Natural killer cell (primary cell): ENCODE measurements around the gene EPHB4. TPM values are rescaled to one million over a fixed set of nuclear protein-coding genes. Genes with fewer than 3 reads are reported as not detected.

Experiments
- ATAC-seq, 3 donors: fragments of 150-1000 bp in 2 of 3; fragments of 200-7000 bp in 1 of 3; cut with Tn5 transposase; 1 replicate in 1 of 3; 2 replicates in 2 of 3; pipeline ENCODE4 v1.10.0; 2021; ENCODE audit warnings: mild to moderate bottlenecking in 2 of 3, moderate library complexity in 2 of 3
- DNase-seq, 2 donors: peaks; one replicate each; pipeline versions ENCODE4 v3.0.0 to v3.0.0-alpha.2; 2013 to 2021; ENCODE audit warnings: mixed read lengths in 1 of 2
- H3K27ac ChIP-seq: one replicate; pipeline ENCODE4 v1.5.1; 2013; ENCODE audit warnings: mild to moderate bottlenecking, low read length
- H3K27me3 ChIP-seq: one replicate; pipeline ENCODE4 v1.6.1; 2013; ENCODE audit warnings: low read length; ENCODE audit not compliant: control insufficient read depth, insufficient read depth
- H3K36me3 ChIP-seq: one replicate; pipeline ENCODE4 v1.6.1; 2013; ENCODE audit warnings: low read length; ENCODE audit not compliant: control insufficient read depth, insufficient read depth
- H3K4me1 ChIP-seq: one replicate; pipeline ENCODE4 v1.6.1; 2013; ENCODE audit warnings: low read length; ENCODE audit not compliant: control insufficient read depth, insufficient read depth
- H3K4me3 ChIP-seq: one replicate; pipeline ENCODE4 v1.5.1; 2013; ENCODE audit warnings: low read length
- H3K9me3 ChIP-seq: one replicate; pipeline ENCODE4 v1.6.1; 2013; ENCODE audit warnings: low read length; ENCODE audit not compliant: control insufficient read depth, insufficient read depth
- H3K27ac Mint-ChIP-seq, 2 donors: one replicate each; pipeline ENCODE4 v1.8.0; 2022; ENCODE audit warnings: mild to moderate bottlenecking in 2 of 2, mixed read lengths in 2 of 2, moderate library complexity in 1 of 2
- H3K27me3 Mint-ChIP-seq, 2 donors: one replicate each; pipeline ENCODE4 v1.8.0; 2022; ENCODE audit warnings: low read depth in 2 of 2, mixed read lengths in 2 of 2
- H3K36me3 Mint-ChIP-seq: one replicate; pipeline ENCODE4 v1.8.0; 2022; ENCODE audit warnings: mixed read lengths
- H3K4me1 Mint-ChIP-seq, 2 donors: one replicate each; pipeline ENCODE4 v1.8.0; 2022; ENCODE audit warnings: mixed read lengths in 2 of 2
- H3K4me3 Mint-ChIP-seq: one replicate; pipeline ENCODE4 v1.8.0; 2022; ENCODE audit warnings: mild to moderate bottlenecking, moderate library complexity, mixed read lengths
- H3K9me3 Mint-ChIP-seq, 2 donors: one replicate each; pipeline ENCODE4 v1.8.0; 2022; ENCODE audit warnings: mixed read lengths in 2 of 2
- WGBS: methylation state at CpG from one replicate; pipeline ENCODE4 v1.1.7; 2013; ENCODE audit warnings: missing lambda C conversion rate; ENCODE audit not compliant: insufficient coverage; 5-methylcytosine and 5-hydroxymethylcytosine counted together
- intact Hi-C: fragments of 100-400 bp; cut with micrococcal nuclease; formaldehyde crosslinking; loops from one replicate; pipeline ENCODE4 v1.14.2; 2022
- total RNA-seq, 4 donors: library from RNA; stranded (reverse); fragments of 120-200 nt in 1 of 4; gene quantifications; one replicate each; pipeline versions ENCODE4 v1.2.3 to v1.2.4, GENCODE V29; 2013 to 2022
- TF ChIP-seq, protein P1 (sequence below): fragments of 200-600 bp; IDR thresholded peaks from one replicate; pipeline ENCODE4 v1.8.0; 2022; ENCODE audit warnings: antibody characterized with exemption

The EPHB4 gene
- total RNA-seq, 3 donors from 2014 or later (not counting 1 experiment from before 2014, with no cell fraction given): 0.66 to 1.5 (median 0.88) TPM

DNA sequence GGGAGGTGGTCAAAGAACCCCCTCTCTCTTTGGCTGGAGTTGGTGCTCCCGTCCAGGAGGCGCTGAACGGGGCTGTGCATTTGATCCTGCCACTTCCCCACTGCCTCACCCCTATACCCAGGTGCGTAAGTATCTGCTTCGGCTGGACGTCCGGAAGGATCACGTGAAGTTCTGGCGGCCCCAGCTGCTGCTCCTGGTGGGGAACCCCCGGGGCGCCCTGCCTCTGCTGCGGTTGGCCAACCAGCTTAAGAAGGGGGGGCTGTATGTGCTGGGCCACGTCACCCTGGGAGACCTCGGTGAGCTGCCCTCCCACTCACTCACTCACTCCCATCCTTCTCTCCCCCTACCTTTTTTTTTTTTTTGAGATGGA, 34.3 kb upstream of the EPHB4 start:
- intact Hi-C loops: no loop called here
- no peak for ATAC-seq
- Mint-ChIP-seq H3K27ac (no peak overlapping the region), H3K27me3 (peaks cover 0 to 3% of the 10 kb centered on the region in 2 donors), H3K9me3 (no peaks in the 10 kb centered on the region), H3K4me1 (peaks cover 0 to 8% of the 10 kb centered on the region in 2 donors), H3K4me3 (no peak overlapping the region), H3K36me3 (no peaks in the 10 kb centered on the region)
- Histone ChIP-seq H3K9me3 (no peaks in the 10 kb centered on the region), H3K36me3 (peaks cover 37% of the 10 kb centered on the region), H3K4me1 (peaks cover 10% of the 10 kb centered on the region), H3K4me3 (no peak overlapping the region), H3K27me3 (no peaks in the 10 kb centered on the region), H3K27ac (no peak overlapping the region)
- TF ChIP-seq, protein P1, sequence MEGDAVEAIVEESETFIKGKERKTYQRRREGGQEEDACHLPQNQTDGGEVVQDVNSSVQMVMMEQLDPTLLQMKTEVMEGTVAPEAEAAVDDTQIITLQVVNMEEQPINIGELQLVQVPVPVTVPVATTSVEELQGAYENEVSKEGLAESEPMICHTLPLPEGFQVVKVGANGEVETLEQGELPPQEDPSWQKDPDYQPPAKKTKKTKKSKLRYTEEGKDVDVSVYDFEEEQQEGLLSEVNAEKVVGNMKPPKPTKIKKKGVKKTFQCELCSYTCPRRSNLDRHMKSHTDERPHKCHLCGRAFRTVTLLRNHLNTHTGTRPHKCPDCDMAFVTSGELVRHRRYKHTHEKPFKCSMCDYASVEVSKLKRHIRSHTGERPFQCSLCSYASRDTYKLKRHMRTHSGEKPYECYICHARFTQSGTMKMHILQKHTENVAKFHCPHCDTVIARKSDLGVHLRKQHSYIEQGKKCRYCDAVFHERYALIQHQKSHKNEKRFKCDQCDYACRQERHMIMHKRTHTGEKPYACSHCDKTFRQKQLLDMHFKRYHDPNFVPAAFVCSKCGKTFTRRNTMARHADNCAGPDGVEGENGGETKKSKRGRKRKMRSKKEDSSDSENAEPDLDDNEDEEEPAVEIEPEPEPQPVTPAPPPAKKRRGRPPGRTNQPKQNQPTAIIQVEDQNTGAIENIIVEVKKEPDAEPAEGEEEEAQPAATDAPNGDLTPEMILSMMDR: no peak
- DNase-seq: peak in 1 of 2 donors; percentile 2
- WGBS: 96% methylated on average over 14 of the region's 14 CpGs

DNA sequence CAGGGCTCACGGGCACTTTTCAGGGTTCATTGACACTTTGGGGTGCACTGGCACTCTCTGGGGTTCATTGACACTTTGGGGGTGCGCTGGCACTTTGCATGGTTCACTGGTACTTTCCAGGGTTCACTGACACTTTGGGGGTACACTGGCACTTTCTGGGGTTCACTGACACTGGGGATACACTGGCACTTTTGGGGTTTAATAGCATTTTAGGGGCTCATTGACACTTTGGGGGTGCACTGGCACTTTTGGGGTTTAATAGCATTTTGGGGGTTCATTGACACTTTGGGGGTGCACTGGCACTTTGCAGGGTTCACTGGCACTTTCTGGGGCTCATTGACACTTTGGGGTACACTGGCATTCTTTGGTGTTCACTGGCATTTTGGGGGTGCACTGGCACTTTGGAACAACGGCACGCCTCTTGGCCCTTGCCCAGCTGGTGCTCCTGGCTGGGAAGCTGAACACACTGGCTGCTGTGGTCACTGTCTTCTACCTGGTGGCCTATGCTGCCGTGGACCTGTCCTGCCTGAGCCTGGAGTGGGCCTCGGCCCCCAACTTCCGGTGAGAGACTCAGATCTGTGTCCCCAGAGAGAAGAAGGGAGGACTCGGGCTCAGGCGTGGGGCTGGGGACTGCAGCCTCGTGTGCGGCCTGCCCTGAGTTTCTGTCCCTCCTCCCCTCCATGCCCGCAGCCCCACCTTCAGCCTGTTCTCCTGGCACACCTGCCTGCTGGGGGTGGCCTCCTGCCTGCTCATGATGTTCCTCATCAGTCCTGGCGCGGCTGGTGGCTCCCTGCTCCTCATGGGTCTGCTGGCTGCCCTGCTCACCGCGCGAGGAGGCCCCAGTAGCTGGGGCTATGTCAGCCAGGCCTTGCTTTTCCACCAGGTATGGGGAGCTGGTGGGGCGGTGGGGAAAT, 33.6 kb upstream of the EPHB4 start:
- H3K27ac ChIP-seq: no peak overlapping the region
- no peak overlapping the region for H3K4me3 ChIP-seq
- WGBS: 96% methylated on average over 18 of the region's 18 CpGs
- DNase-seq (no peak), ATAC-seq (no peak)
- H3K36me3 Mint-ChIP-seq: no peaks in the 10 kb centered on the region
- TF ChIP-seq, protein P1: no peak
- peaks cover 6% of the 10 kb centered on the region for H3K4me1 ChIP-seq
- H3K27me3 Mint-ChIP-seq: no peaks in the 10 kb centered on the region
- no peak overlapping the region for H3K4me3 Mint-ChIP-seq
- intact Hi-C loops: no loop called here
- H3K36me3 ChIP-seq: peaks cover 37% of the 10 kb centered on the region
- no peaks in the 10 kb centered on the region for H3K9me3 Mint-ChIP-seq
- H3K9me3 ChIP-seq: no peaks in the 10 kb centered on the region
- no peak overlapping the region for H3K27ac Mint-ChIP-seq
- H3K27me3 ChIP-seq: no peaks in the 10 kb centered on the region
- H3K4me1 Mint-ChIP-seq: peaks cover 0 to 4% of the 10 kb centered on the region in 2 donors

DNA sequence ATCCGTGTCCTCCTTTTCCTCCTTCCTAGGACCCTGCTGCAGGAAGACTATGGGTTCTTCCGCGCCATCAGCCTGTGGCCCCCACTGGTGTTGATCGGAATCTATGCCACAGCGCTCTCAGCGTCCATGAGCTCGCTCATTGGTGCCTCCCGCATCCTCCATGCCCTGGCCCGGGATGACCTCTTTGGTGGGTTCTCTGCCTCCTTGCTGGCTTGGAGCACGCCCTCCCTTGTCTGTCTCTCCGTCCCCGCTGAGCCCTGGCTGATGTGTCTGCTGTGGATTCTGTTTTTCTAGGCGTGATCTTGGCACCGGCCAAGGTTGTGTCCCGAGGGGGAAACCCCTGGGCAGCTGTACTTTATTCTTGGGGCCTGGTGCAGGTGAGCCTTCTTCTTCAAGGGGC, 32.5 kb upstream of the EPHB4 start:
- H3K27ac Mint-ChIP-seq: no peak overlapping the region
- peaks cover 43% of the 10 kb centered on the region for H3K36me3 ChIP-seq
- WGBS: 97% methylated on average over 15 of the region's 15 CpGs

More for the DNA sequence above, 32.5 kb upstream of the EPHB4 start:
- peaks cover 0 to 4% of the 10 kb centered on the region in 2 donors for H3K4me1 Mint-ChIP-seq
- TF ChIP-seq, protein P1: no peak
- no peaks in the 10 kb centered on the region for H3K9me3 Mint-ChIP-seq
- H3K36me3 Mint-ChIP-seq: no peaks in the 10 kb centered on the region
- H3K4me3 ChIP-seq: no peak overlapping the region
- H3K27me3 ChIP-seq: no peaks in the 10 kb centered on the region
- intact Hi-C loops: loop anchor here (10.0 kb wide), 1 partner anchor 385 kb away; the partner anchor contains the start of gene TSC22D4
- H3K4me3 Mint-ChIP-seq: no peak overlapping the region
- no peak for ATAC-seq
- no peak for DNase-seq
- no peaks in the 10 kb centered on the region for H3K9me3 ChIP-seq
- H3K27me3 Mint-ChIP-seq: no peaks in the 10 kb centered on the region
- H3K27ac ChIP-seq: no peak overlapping the region
- H3K4me1 ChIP-seq: no peaks in the 10 kb centered on the region
